NB4 (cell line): ENCODE data around the gene AGXT.

Experiments
- POLR2A ChIP-seq: IDR thresholded peaks from 2 replicates; pipeline ENCODE4 v1.6.1; 2011; ENCODE audit warnings: mild to moderate bottlenecking; ENCODE audit not compliant: insufficient read length; ENCODE audit errors: extremely low read depth
- TF ChIP-seq, protein P1 (sequence below): IDR thresholded peaks from one replicate; pipeline ENCODE4 v1.5.1; 2012; ENCODE audit warnings: low read depth, low read length

- no peak for TF ChIP-seq POLR2A
- TF ChIP-seq, protein P1, sequence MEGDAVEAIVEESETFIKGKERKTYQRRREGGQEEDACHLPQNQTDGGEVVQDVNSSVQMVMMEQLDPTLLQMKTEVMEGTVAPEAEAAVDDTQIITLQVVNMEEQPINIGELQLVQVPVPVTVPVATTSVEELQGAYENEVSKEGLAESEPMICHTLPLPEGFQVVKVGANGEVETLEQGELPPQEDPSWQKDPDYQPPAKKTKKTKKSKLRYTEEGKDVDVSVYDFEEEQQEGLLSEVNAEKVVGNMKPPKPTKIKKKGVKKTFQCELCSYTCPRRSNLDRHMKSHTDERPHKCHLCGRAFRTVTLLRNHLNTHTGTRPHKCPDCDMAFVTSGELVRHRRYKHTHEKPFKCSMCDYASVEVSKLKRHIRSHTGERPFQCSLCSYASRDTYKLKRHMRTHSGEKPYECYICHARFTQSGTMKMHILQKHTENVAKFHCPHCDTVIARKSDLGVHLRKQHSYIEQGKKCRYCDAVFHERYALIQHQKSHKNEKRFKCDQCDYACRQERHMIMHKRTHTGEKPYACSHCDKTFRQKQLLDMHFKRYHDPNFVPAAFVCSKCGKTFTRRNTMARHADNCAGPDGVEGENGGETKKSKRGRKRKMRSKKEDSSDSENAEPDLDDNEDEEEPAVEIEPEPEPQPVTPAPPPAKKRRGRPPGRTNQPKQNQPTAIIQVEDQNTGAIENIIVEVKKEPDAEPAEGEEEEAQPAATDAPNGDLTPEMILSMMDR = no peak
Observed at GRCh38 chr2:240850756-240851077, 17.9 kb upstream of the AGXT start.
